Fibroblast of lung (primary cell): ENCODE data around the gene TGM5.

ENCODE experiments used
- EZH2 ChIP-seq: IDR thresholded peaks from 2 replicates; pipeline ENCODE4 v1.5.1; 2012; ENCODE audit warnings: low read length, control low read depth, mild to moderate bottlenecking; ENCODE audit errors: missing control alignments
- TF ChIP-seq, protein P1 (sequence below), 2 donors: IDR thresholded peaks in 1 of 2; conservative IDR thresholded peaks in 1 of 2; 1 replicate in 1 of 2; 2 replicates in 1 of 2; pipeline ENCODE4 v1.5.1; 2011 to 2012; ENCODE audit warnings: low read length in 2 of 2, control low read depth in 1 of 2, inconsistent platforms in 1 of 2, low read depth in 1 of 2, mild to moderate bottlenecking in 1 of 2

DNA sequence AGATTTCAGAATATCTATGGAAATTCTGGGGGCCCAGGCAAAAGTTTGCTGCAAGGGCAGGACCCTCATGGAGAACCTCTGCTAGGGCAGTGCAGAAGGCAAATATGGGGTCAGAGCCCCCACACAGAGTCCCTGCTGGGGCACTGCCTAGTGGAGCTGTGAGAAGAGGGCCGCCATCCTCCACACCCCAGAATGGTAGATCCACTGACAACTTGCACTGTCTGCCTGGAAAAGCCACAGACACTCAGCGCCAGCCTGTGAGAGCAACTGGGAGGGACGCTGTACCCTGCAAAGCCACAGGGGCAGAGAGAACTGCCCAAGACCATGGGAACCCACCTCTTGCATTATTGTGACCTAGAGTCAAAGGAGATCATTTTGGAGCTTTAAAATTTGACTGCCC lies 67.7 kb downstream of the TGM5 start:
- TF ChIP-seq EZH2 = no peak
- TF ChIP-seq, protein P1, sequence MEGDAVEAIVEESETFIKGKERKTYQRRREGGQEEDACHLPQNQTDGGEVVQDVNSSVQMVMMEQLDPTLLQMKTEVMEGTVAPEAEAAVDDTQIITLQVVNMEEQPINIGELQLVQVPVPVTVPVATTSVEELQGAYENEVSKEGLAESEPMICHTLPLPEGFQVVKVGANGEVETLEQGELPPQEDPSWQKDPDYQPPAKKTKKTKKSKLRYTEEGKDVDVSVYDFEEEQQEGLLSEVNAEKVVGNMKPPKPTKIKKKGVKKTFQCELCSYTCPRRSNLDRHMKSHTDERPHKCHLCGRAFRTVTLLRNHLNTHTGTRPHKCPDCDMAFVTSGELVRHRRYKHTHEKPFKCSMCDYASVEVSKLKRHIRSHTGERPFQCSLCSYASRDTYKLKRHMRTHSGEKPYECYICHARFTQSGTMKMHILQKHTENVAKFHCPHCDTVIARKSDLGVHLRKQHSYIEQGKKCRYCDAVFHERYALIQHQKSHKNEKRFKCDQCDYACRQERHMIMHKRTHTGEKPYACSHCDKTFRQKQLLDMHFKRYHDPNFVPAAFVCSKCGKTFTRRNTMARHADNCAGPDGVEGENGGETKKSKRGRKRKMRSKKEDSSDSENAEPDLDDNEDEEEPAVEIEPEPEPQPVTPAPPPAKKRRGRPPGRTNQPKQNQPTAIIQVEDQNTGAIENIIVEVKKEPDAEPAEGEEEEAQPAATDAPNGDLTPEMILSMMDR (conservative IDR thresholded peaks at IDR 0.05 in 1 of 2, IDR thresholded peaks at IDR 0.05 in 1 of 2; ENCODE audit: low read depth in 1 of 2, low read length in 2 of 2) = no peak
